Measurements from ENCODE around the gene CLDN22.

The CLDN22 gene

GRCh38 chr4:183268556-183268955 is 51.5 kb downstream of the CLDN22 start:
- no peak overlapping the region for H3K4me3 ChIP-seq
- TF ChIP-seq, protein P1, sequence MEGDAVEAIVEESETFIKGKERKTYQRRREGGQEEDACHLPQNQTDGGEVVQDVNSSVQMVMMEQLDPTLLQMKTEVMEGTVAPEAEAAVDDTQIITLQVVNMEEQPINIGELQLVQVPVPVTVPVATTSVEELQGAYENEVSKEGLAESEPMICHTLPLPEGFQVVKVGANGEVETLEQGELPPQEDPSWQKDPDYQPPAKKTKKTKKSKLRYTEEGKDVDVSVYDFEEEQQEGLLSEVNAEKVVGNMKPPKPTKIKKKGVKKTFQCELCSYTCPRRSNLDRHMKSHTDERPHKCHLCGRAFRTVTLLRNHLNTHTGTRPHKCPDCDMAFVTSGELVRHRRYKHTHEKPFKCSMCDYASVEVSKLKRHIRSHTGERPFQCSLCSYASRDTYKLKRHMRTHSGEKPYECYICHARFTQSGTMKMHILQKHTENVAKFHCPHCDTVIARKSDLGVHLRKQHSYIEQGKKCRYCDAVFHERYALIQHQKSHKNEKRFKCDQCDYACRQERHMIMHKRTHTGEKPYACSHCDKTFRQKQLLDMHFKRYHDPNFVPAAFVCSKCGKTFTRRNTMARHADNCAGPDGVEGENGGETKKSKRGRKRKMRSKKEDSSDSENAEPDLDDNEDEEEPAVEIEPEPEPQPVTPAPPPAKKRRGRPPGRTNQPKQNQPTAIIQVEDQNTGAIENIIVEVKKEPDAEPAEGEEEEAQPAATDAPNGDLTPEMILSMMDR (IDR thresholded peaks at IDR 0.05) = no peak
- no peak overlapping the region for H3K27ac ChIP-seq
- DNase-seq (ENCODE audit: low spot score) = no peak

Measured in coronary artery (tissue), 2 donors.